K562 treated with DMSO at 1 percent for 48 hours (cell line): Measurements from ENCODE around the gene ZNF845. TPM values are rescaled to one million over a fixed set of nuclear protein-coding genes. Genes with fewer than 3 reads are reported as not detected.

Experiments used
- total RNA-seq: library from RNA; unstranded; fragments of 300-600 nt; gene quantifications from 2 replicates; pipeline ENCODE4 v1.2.3, GENCODE V29; 2022; ENCODE audit warnings: low replicate concordance; ENCODE audit errors: extremely low read depth

ZNF845 gene
- not detected in 2 replicates for total RNA-seq

DNA sequence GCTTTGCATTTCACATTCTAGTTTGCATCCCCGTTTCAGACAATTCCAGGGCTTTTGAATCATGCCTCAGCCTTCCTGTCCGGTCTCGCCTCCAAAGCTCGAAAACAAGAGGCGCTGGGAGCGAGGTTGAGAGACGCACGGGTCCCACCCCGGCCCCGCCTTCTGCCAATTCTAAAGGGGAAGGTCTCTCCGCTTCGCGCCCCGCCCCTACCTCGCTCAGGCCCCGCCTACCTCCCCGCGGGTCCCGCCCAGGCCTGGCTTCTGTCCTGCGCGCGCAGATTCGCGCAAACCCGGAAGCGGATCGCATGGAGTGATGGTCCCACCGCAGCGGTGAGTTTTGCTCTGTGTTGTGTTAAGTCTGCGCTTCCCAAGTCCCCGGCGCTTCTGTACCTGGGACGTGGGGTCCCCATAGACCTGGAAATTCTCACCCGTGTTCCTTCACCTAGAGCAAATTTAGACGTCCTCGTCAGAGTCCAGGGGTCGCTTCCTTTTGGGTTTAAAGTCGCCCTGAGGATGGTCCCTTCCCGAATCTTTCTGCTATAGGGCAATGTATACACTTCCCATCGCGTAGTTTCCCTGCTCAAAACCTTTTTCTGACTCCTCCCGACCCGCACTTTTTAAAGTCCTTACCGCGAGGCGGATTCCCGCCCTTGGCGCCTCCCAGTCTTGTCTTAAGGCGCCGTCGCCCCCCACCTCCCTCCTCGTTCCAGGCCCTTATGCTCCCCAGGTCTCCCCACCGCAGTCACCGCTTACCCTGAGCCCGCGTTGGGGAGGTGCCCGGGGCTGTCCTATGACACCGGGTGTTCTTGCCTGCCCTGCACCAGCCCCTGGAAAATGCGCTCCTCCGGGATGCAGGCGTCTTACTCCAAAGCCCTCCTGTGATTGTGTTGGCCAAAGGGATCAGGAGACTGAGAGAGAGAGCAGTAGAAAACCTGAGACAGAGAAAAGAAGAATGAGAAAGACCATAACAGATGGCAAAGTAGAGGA is at the start of gene ZNF845:
ZNF845 (plus strand) TSS at position 287 of the 987 bp plus-strand sequence. CDS start 7,559 bp downstream, outside the sequence.

DNA sequence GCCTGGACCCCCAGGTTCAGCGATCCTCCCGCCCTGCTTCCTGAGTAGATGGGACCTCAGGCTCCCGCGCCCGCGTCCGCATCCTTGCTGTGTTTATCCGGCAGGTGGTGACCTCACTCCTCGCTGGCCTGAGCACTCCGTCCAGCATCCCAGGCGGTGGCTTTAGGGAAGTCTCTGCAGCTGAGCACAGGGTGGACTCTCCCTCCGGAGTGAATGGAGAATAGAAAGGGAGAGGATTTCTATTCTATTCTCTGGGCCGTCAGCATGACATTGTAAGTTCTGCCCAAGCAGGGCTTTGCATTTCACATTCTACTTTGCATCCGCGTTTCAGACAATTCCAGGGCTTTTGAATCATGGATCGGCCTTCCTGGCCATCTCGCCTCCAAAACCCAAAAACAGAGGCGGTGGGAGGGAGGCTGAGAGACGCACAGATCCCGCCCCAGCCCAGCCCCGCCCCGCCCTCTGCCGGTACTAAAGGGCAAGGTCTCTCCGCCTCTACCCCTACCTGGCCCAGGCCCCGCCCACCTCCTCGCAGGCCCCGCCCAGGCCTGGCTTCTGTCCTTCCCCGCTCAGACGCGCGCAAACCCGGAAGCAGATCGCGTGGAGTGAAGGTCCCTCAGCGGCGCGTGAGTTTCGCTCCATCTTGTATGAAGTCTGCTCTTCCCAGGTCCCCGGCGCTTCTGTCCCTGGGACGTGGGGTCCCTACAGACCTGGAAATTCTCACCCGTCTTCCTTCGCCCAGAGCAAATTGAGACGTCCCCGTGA is 31.8 kb downstream of the ZNF845 start, which contains the start of gene ZNF525:
ZNF525 (plus strand) TSS at position 572 of the 765 bp plus-strand sequence. CDS start 6,577 bp downstream, outside the sequence.

DNA sequence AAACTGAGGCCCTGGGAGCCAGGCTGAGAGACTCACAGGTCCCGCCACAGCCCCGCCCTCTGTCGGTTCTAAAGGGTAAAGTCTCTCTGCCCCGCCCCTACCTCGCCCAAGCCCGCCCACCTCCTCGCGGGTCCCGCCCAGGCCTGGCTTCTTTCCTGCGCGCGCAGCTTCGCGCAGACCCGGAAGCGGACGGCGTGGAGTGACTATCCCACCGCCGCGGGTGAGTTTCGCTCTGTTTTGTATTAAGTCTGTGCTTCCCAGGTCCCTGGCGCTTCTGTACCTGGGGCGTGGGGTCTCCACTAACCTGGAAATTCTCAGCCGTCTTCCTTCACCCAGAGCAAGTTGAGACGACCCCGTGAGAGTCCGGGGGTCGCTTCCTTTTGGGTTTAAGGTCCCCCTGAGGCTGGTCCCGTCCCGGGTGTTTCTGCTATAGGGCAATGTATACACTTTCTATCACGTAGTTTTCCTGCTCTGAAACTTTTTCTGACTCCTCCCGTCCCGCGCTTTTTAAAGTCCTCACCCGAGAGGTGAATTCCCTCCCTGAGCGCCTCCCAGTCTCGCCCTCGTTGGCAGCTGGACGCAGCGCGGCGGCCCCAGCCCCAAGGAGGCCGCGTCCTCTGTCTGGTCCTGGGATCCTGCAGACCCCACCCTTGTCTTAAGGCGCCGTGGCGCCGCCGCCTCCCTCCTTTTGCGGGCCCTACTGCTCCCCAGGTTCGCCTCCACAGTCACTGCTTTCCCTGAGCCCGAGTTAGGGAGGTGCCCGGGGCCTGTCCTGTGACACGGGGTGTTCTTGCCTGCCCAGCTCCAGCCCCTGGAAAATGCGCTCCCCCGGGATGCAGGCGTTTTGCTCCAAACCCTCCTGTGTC is 61.7 kb downstream of the ZNF845 start, which contains the start of gene ZNF765:
ZNF765 (plus strand) TSS at position 176 of the 866 bp plus-strand sequence. CDS start 2,867 bp downstream, outside the sequence.

Other genes starting within 250 kb of the ZNF845 start
- not detected in 2 replicates for gene ZNF160, start 230.3 kb upstream of the ZNF845 start, total RNA-seq
- gene ZNF415, start 200.8 kb upstream of the ZNF845 start, total RNA-seq: not detected in 2 replicates
- not detected in 2 replicates for gene ZNF347, start 174.7 kb upstream of the ZNF845 start, total RNA-seq
- not detected in 2 replicates for gene ZNF665, start 140.4 kb upstream of the ZNF845 start, total RNA-seq
- gene ZNF677, start 78.9 kb upstream of the ZNF845 start, total RNA-seq: not detected in 2 replicates
- gene VN1R2, start 75.5 kb upstream of the ZNF845 start, total RNA-seq: not detected in 2 replicates
- gene VN1R4, start 66.0 kb upstream of the ZNF845 start, total RNA-seq: not detected in 2 replicates
- not detected in 2 replicates for gene ZNF525, start 32.0 kb downstream of the ZNF845 start, total RNA-seq
- gene ZNF765, start 61.4 kb downstream of the ZNF845 start, total RNA-seq: not detected in 2 replicates
- gene ZNF761, start 98.2 kb downstream of the ZNF845 start, total RNA-seq: not detected in 2 replicates
- gene ZNF813, start 134.0 kb downstream of the ZNF845 start, total RNA-seq: not detected in 2 replicates
- not detected in 2 replicates for gene ZNF331, start 204.4 kb downstream of the ZNF845 start, total RNA-seq